HG02571 (cell line): Measurements from ENCODE around the gene CHST15.

ENCODE experiments used
- ATAC-seq: cut with Tn5 transposase; IDR thresholded peaks from one replicate; pipeline ENCODE4 v1.9.1; 2021; ENCODE audit warnings: mild to moderate bottlenecking, moderate library complexity; ENCODE audit not compliant: unreplicated experiment

Gene CHST15

GRCh38 chr10:124032087-124032935, 61.1 kb downstream of the CHST15 start:
- ATAC-seq = no peak

GRCh38 chr10:124030492-124031110, 62.8 kb downstream of the CHST15 start:
- no peak for ATAC-seq

DNA sequence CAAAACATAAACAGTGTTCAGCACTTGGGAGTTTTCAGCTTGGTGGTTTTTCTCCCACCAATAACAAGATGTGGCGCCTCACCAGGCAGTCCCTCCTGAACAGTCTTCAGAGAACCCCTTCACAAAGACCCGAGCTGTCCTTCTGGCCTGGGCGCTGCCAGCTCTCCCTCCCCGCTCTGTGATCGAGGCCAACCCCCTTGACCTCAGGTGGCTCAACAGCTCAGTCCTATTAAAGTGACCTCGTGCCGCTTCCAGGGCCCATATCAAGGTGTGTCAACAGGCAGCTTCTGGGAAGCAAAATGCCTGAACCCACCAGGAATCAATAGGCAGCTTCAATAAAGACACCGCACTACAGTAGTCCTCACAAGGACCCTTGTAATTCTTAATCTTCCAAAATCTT, 63.3 kb downstream of the CHST15 start:
- no peak for ATAC-seq

- no peak for ATAC-seq
Measured at GRCh38 chr10:124029559-124029958, 63.8 kb downstream of the CHST15 start.

- no peak for ATAC-seq
Measured at GRCh38 chr10:124028700-124029480, 64.5 kb downstream of the CHST15 start.

DNA sequence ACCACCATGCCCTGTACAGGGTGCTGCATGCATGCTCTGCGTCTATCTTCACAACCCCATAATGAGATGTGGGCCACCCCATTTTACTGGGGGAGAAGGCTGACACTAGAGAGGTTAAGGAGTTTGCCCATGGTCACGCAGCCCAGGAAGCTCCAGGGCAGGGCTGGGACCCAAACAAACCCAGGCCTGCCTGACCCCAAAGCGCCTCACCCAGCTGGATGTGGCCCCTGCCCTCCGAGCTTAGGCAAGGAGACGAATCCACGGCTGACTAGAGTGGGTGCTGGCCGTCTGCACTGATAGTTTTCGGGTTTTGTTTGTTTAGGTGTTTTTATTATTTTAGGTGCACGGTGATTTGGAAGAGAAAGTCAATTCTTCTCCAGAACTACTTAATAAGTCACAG, 65.7 kb downstream of the CHST15 start:
- no peak for ATAC-seq

- ATAC-seq = no peak
Measured at GRCh38 chr10:124027031-124027611, 66.3 kb downstream of the CHST15 start.

DNA sequence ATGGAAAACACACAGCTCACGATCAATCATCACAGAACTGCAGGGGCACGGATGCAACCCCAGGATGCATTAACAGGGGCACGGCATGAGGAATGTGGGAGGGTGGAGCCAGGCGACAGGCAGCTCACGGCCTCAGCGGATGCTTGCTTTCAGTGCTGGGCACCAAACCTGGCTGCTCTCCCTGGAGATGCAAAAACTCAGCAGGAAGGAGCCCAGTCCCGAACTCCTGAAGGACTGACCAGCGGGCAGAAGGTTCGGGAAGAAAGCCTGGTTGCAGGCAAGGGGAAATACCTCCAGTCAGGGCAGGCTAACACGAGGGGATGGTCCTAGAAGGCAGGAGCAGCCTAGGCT, 66.8 kb downstream of the CHST15 start:
- no peak for ATAC-seq

DNA sequence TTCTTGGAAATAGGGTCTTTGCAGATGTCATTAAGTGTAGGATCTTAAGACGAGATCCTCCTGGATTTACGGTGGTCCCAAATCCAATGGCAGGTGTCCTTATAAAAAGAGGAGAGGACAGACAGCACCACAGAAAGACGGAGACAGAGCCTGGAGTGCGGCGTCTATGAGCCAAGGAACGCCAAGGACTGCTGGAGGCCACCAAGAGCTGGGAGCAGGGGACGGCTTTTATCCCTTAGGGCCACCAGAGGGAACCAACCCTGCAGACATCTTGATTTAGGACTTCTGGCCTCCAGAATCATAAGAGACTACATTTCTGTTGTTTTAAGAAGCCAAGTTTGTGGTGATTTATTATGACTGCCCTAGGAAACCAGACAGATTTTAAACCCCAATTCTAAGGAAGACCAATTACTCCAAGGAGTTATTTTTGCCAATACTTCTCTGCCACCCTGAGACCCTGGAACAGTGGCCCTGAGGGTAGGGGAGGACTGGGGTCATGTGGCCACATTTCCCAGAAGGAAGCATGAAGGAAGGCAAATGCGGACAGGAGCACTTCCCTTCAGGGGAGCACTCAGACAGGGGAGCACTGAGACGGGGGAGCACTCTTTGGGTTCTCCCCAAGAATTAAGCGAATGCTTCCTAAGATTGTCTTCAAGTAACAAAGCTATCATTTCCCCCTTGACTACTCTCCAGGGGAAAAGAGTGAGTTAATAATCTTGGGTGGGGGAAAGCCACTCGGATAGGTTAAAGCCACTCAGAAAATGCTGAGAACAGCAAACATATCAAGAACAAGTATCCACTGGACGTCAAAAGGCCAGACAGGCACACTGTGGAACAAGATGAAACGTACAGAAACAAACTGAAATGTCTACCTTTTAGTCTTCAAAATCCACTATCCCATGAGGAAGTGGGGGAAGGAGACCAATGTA, 67.5 kb downstream of the CHST15 start:
- ATAC-seq = no peak

DNA sequence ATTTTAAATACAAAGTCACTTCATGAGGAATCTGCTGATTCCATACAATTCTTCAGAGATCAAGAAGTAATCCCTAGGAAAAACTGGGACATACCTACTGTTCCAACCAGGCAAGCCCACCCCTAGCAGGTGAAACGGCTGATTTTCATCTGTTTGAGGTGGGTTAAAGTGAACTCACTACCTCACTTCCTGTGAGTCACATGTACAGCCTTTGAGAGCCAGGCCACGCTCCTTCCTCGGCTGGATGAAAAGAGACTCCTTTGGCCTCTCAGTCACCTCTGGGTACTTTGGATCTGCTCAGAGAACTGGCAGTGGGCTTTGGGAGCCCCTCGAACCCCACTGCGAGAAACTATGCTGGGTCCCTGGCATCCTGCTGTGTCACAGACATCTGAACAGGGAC, 68.2 kb downstream of the CHST15 start:
- ATAC-seq = no peak

DNA sequence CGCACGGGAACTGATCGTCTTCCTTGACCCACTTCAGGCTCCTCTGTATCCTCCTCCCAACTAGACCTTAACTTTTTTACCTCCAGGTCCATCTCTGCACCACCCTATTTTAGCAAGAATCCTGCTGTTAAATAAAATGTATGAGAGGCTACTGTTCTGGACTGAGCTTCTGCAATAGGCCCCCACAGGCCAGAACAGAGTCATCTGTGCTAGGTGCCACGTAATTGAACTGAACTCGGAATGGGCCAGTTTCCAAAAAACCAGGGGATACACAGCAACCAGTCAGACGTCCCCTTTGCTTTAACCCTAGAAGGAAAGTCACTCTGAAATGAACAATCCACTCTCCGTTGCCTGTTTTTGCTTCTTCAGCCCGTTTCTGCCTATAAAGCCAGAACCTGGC, 71.3 kb downstream of the CHST15 start:
- ATAC-seq = no peak

DNA sequence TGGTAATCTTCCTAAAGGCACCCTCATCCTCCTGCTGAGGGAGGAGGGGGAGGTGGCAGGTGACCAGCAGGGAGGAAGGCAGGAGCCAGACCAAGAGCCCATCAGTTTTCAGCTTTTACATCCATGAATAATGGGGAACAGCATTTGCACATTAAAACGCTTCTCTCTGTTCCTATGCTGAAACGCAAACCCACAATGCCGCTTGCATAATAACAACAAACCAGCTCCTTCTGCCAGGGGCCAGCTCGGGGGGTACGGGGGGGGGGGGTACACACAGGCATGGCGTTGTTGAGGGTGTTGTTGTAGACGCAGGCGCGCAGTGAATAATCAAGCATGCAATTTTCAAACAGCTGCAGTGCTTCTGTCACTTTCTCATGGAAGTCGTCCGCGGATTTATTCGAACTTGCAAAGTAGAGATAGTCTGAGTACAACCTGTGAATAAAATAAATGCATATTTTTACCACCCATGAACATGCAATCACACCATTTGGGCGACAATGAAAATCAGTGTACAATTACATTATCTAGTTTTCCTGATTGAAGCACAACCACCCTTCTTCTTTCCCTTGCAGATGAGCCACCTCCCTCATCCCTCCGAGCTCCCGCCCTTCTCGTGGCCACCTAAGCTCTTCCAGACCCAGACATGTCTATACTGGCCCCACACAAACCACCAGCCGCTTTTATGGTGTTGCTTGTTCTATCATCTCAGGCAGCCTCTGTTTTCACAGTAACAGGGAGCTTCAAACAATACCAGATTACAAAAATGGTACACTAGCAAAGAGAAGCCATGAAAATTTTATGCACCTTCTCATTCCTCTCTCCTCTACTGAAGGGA, 72.2 kb downstream of the CHST15 start:
- no peak for ATAC-seq

DNA sequence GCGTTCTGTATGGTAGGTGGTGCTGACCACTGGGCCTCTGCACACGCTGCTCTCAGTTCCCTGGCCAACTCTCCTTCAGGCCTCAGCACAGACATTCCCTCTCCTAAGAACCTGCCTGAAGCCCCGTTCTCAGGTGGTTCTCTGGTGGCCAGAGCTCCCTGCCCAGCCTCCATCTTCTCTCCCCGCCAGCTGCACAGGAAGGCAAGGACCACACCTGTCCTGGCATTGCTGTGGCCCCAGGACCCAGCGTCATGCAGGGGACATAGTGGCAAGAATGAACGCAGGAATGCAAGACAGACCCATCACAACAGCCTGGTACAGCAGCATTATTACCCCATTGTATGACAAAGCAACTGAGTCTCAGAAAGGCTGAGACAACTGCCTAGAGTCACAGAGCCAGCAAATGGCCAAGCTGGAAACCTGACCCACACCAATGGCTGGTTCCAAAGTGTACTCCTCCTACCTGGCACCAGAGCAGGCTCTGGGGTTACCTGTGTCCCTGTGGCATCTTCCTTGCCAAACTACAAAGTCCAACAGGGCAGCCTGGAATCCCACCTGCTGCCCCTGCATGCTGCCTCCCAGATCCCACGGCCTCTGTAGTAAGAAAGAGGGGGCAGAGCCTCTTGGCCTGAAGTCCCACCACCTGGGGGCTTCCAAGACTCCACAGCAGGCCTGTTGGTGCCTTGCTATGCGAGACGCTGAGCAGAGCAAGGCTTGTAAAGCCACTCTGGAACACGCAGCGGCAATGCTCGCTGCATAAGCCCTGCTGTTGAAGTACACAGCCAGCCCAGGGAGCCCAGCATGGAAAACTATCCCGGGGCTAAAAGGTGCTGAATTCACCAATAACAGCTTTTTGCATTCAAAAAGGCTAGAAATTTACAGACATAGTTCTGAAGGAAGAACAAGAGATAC, 73.3 kb downstream of the CHST15 start:
- ATAC-seq = no peak

DNA sequence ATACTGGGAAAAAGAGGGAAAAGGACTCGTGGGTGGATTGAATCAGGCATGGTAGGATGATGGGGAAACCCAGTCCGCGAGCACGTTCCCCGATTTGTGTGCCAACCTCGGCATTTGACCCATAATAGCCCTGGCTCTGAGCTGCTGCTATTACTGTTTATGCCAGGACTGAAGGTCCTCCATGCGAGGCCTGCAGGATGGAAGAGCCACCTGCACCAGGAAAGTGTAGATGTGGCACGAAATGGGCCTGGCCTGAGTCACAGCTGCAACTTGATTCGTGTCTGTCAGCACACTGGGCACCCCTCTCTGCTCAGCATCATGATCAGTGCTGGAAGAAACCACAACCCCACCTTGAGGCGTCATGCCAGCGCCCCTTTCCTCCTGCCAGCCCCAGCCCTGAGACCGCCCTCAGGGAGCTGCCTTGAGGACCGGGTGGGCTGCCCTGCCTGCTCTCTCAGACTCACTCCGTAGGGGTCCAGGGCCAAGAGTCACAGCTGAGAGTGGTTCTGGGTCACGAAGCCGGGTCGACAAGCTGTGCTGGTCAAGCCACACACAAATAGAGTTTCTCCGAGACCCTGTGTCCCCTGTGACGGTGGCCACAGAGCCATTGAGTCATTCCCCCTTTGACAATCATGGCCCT, 74.4 kb downstream of the CHST15 start:
- no peak for ATAC-seq

DNA sequence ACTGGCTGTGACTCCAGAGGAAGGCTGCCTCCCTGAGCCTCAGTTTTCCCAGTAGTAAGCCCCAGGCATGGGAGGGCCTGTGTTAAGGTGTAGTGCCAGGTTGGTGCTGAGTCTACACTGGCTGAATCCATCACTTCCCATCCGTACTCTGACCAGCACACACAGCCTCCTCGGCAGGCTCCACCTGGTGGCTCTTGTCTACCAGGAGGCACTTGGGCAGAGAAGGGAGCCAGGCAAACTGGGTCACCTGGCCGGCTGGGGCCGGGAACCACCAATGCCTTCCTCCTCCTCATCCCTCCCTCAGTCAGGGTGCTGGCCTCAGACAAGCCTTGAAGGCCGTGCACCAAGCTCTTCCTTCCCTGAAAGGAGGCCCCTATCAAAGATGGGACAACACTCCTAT, 75.7 kb downstream of the CHST15 start:
- no peak for ATAC-seq

GRCh38 chr10:124016804-124017375, 76.5 kb downstream of the CHST15 start:
- no peak for ATAC-seq

DNA sequence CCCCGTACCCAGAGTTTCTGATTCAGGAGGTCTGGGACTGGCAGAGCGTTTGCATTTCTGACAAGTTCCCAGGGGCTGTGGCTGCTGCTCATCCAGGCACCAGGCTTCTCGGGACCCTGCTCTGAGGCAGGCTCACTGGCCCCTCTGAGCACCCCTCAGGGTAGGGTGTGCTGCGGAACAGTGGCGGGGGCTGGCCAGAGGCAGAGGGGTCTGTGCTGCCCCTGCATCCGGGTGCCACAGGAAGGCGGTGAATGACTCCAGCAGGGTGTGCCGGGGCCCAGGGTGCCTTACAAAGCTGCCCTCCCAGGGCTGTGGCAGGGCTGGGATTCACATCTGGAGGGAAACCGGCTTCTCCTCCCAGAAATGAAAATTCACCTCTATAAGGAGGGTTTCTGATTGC, 77.4 kb downstream of the CHST15 start:
- ATAC-seq = no peak
